ENCODE data around the gene PCBP3.

GRCh38 chr21:45861156-45861870 is 217.8 kb downstream of the PCBP3 start:
- no peak for TF ChIP-seq POLR2A (IDR thresholded peaks at IDR 0.05; ENCODE audit: low read depth, low read length)
- no peak for TF ChIP-seq CTCF (IDR thresholded peaks at IDR 0.05; ENCODE audit: extremely low read depth in 1 of 2, insufficient read depth in 1 of 2, low read depth in 1 of 2, low read length in 2 of 2)
- no peak for TF ChIP-seq MAX (IDR thresholded peaks at IDR 0.05; ENCODE audit: insufficient read depth, insufficient read length)
- no peak for TF ChIP-seq EZH2 (IDR thresholded peaks at IDR 0.05; ENCODE audit: borderline replicate concordance, low read depth, low read length, severe bottlenecking)
- no peak for TF ChIP-seq POLR2AphosphoS5 (IDR thresholded peaks at IDR 0.05; ENCODE audit: insufficient read depth, low read depth, low read length)
- no peak for TF ChIP-seq GATA2 (IDR thresholded peaks at IDR 0.05; ENCODE audit: insufficient read depth, insufficient read length, low read depth, low read length)
- no peak for TF ChIP-seq FOS (IDR thresholded peaks at IDR 0.05; ENCODE audit: borderline replicate concordance, insufficient read depth, low read length)
- no peak for TF ChIP-seq JUN (IDR thresholded peaks at IDR 0.05; ENCODE audit: borderline replicate concordance, insufficient read depth, insufficient read length, low read depth)

Measured in endothelial cell of umbilical vein (primary cell).